Activated T-helper 17 cell treated with anti-CD3 and anti-CD28 coated beads, Interleukin-2, amount 50 U/mL, for 72 hours (primary cell): ENCODE data around the gene TSPAN11. TPM values are rescaled to one million over a fixed set of nuclear protein-coding genes. Genes with fewer than 3 reads are reported as not detected.

Source experiments
- ATAC-seq: fragments of 150-1000 bp; cut with Tn5 transposase; replicated peaks from 2 replicates; pipeline ENCODE4 v1.10.0; 2021; ENCODE audit warnings: mild to moderate bottlenecking, moderate library complexity
- H3K27ac Mint-ChIP-seq: one replicate; pipeline ENCODE4 v1.8.0; 2022; ENCODE audit warnings: mixed read lengths
- H3K27me3 Mint-ChIP-seq: one replicate; pipeline ENCODE4 v1.8.0; 2022; ENCODE audit warnings: mixed read lengths
- H3K36me3 Mint-ChIP-seq: one replicate; pipeline ENCODE4 v1.8.0; 2022; ENCODE audit warnings: low read depth, mild to moderate bottlenecking, mixed read lengths
- H3K4me1 Mint-ChIP-seq: one replicate; pipeline ENCODE4 v1.8.0; 2022; ENCODE audit warnings: mixed read lengths
- H3K4me3 Mint-ChIP-seq: one replicate; pipeline ENCODE4 v1.8.0; 2022; ENCODE audit warnings: mild to moderate bottlenecking, mixed read lengths
- H3K9me3 Mint-ChIP-seq: one replicate; pipeline ENCODE4 v1.8.0; 2022; ENCODE audit warnings: mixed read lengths
- total RNA-seq, 2 donors: library from RNA; stranded (reverse); gene quantifications; one replicate each; pipeline ENCODE4 v1.2.3, GENCODE V29; 2022

The TSPAN11 gene
- total RNA-seq, 2 donors from 2014 or later, result 0.17 TPM; not detected in 1

DNA sequence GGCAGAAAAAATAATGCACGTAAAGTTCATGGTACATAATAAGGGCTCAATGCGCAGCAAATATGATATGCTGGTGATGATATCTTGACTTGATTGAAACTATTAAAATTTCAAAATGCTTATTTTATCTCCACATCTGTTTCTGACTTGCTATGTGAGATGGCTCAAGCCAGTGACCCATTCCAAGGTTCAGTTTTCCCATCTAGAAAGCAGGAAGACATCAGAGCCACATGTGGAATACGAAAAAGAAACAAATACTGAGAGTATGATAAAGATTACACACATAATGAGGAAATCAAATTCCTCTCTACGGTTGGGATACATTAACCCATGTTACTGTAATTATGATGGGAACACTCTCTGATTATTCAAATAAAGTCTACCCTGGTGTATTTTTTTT lies 24.0 kb upstream of the TSPAN11 start:
- Mint-ChIP-seq H3K27ac (no peak overlapping the region), H3K4me3 (no peak overlapping the region)

GRCh38 chr12:30905463-30906009 lies 21.0 kb upstream of the TSPAN11 start:
- Mint-ChIP-seq H3K27me3 (peaks cover 2% of the 10 kb centered on the region), H3K27ac (no peak overlapping the region), H3K4me1 (no peaks in the 10 kb centered on the region), H3K4me3 (no peak overlapping the region), H3K9me3 (no peaks in the 10 kb centered on the region), H3K36me3 (no peaks in the 10 kb centered on the region)
- ATAC-seq, result no peak

More for the DNA sequence above, 24.0 kb upstream of the TSPAN11 start:
- ATAC-seq, result no peak
- Mint-ChIP-seq H3K36me3 (no peaks in the 10 kb centered on the region), H3K27me3 (peaks cover 10% of the 10 kb centered on the region), H3K4me1 (no peaks in the 10 kb centered on the region), H3K9me3 (no peaks in the 10 kb centered on the region)

DNA sequence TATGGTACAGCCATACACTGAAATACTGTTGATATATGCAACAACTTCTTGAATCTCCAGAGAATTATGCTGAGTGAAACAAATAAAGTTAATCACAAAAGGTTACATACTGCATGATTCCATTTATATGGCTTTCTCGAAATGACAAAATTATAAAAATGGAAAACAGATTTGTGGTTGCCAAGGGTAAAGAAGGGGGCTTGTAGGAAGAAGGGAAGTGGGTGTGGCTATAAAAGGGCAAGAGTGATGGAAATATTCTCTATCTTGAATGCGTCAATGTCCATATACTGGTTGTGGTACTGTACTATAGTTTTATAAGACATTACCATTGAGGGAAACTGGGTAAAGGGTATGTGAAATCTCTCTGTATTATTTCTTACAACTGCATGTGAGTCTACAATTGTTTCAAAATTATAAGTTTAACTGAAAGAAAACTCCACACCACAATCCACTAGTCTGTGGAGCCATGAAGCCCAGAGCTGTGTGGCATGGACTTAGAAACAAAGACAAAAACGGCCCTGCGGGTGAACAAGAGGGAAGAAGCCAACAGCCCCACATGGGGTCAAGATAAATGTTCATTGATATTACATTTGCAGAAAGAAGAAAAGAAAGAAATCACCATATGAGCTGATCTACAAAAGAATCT lies 18.3 kb upstream of the TSPAN11 start:
- Mint-ChIP-seq H3K9me3 (no peaks in the 10 kb centered on the region), H3K4me3 (no peak overlapping the region), H3K27ac (no peak overlapping the region), H3K36me3 (no peaks in the 10 kb centered on the region), H3K4me1 (no peaks in the 10 kb centered on the region), H3K27me3 (no peaks in the 10 kb centered on the region)
- no peak for ATAC-seq

- Mint-ChIP-seq H3K4me1 (no peaks in the 10 kb centered on the region), H3K9me3 (no peaks in the 10 kb centered on the region), H3K27ac (no peak overlapping the region), H3K27me3 (peaks cover 4% of the 10 kb centered on the region), H3K4me3 (no peak overlapping the region), H3K36me3 (no peaks in the 10 kb centered on the region)
- no peak for ATAC-seq
These were observed 17.7 kb upstream of the TSPAN11 start for GRCh38 chr12:30908722-30909348.

DNA sequence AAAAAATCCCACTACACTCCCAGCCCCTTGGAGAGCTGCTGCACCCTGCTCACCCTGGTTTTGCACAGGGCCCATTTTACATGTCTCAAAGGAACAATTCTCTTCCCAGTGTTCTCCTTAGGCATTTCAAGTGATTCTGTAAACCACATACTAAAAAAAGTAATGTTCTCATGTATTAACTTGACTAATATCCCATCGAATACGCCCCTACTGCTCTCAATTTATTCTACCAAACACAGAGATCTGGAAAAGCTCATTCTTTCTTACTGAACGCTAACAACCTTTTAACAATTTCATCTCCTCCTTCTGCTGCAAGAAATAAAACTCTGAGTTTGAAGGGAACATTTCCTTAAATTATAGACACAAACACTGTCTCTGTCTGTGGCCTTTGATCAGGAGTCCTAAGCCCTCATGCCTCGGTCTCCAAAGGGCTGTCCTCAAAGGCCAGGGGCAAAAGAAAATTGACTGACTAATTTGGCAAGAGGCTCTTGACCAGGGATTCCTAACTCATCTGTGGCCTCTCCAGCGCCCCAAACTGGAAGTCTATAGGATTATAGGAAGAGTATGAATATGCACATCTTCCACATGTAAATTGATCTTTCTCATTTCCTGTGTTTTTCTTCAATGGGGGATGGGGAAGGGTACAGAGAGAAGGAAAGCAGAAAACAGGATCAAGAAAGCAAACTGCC lies 17.1 kb upstream of the TSPAN11 start:
- Mint-ChIP-seq H3K9me3 (no peaks in the 10 kb centered on the region), H3K4me1 (no peaks in the 10 kb centered on the region), H3K4me3 (no peak overlapping the region), H3K27me3 (peaks cover 4% of the 10 kb centered on the region), H3K27ac (no peak overlapping the region), H3K36me3 (no peaks in the 10 kb centered on the region)
- no peak for ATAC-seq

DNA sequence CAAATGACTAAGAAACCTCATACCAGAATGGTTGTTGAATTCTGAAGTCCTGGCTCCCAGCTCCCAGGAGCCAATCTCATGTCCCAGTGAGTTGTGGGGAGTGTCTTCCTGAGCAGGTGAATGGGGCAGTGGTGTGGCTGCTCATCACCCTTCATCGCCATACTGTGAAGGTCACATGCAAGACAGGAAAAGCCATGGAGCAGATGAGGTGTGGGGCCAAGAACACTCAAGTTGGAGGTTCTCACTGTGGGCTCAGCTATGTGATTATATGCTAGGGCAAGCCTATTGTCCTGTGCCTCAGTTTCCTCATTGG lies 16.6 kb upstream of the TSPAN11 start:
- H3K9me3 Mint-ChIP-seq, result no peaks in the 10 kb centered on the region
- H3K4me3 Mint-ChIP-seq, result no peak overlapping the region
- H3K27ac Mint-ChIP-seq, result no peak overlapping the region
- H3K4me1 Mint-ChIP-seq, result no peaks in the 10 kb centered on the region
- H3K36me3 Mint-ChIP-seq, result no peaks in the 10 kb centered on the region
- peaks cover 4% of the 10 kb centered on the region for H3K27me3 Mint-ChIP-seq
- no peak for ATAC-seq

DNA sequence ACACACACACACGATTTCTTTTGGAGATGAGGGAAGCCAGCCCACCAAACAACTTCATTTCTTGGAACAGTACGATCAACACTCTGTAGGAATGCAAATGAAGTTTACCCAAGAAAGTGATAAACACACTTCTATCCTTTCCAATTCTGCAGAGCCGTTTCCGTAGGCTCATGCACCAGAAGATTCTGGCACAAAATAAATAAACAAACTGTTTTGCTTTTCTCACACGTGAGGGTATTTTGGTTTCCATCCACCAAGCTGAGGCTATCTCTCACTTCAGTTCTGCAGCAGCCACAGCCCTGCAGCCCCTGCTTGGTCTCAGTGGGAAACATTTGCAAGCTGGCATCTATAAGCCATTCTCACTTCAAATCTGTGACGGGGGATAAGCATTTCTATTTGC lies 15.3 kb upstream of the TSPAN11 start:
- Mint-ChIP-seq H3K4me1 (no peaks in the 10 kb centered on the region), H3K9me3 (no peaks in the 10 kb centered on the region), H3K36me3 (no peaks in the 10 kb centered on the region), H3K4me3 (no peak overlapping the region), H3K27ac (no peak overlapping the region), H3K27me3 (peaks cover 4% of the 10 kb centered on the region)
- ATAC-seq, result no peak

DNA sequence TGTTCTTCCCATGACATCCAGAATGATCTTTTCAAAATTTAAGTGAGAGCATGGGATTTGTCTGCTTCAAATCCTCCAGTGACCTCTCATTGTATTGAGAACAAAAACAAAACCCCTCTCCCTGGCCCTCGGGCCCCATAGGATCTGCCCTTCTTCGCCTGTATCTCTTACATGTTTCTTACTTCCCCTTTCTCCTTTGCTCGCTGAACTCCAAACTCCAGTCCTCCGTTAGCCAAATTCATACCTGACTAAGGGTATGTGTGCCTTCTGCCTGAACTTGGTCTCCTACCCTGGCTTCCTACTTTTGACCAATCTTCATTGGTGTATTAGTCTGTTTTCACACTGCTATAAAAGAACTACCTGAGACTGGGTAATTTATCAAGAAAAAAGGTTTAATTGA lies 13.2 kb upstream of the TSPAN11 start:
- Mint-ChIP-seq H3K9me3 (no peaks in the 10 kb centered on the region), H3K36me3 (no peaks in the 10 kb centered on the region), H3K4me1 (no peaks in the 10 kb centered on the region), H3K4me3 (no peak overlapping the region), H3K27ac (no peak overlapping the region), H3K27me3 (peaks cover 4% of the 10 kb centered on the region)
- ATAC-seq, result no peak

DNA sequence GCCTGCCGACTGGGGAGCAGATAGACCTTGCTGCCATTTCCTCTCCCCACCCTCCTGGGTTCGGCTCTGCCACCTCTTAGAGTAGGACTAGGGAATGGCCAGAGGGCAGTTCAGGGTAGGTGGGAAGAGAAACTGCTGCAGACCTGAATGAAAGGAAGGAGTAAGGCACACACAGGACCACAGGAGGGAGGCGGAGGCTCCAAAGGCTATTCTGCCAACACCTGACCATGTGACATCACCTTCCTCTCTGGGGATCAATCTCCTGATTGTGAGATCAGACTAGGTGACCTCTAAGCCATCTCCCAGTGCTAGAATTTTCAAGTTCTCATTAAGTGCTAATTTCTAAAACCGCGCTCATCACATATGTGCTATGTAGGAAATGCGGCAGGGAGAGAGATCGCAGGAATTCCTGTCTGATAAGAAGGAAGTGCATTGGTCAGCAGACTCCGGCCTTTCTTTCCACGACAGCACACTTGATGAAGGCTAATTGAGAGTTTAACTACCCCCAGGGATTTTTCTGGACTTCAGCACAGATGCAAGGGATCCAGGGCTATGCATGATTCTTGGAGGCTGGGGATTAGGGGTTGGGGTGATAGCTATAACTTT lies 11.5 kb upstream of the TSPAN11 start:
- Mint-ChIP-seq H3K27me3 (peaks cover 8% of the 10 kb centered on the region), H3K4me1 (no peaks in the 10 kb centered on the region), H3K36me3 (no peaks in the 10 kb centered on the region)

GRCh38 chr12:30923057-30923456 lies 3.5 kb upstream of the TSPAN11 start:
- no peaks in the 10 kb centered on the region for H3K36me3 Mint-ChIP-seq
- no peak overlapping the region for H3K27ac Mint-ChIP-seq
- no peaks in the 10 kb centered on the region for H3K4me1 Mint-ChIP-seq
- no peak for ATAC-seq
- no peaks in the 10 kb centered on the region for H3K9me3 Mint-ChIP-seq
- H3K4me3 Mint-ChIP-seq, result no peak overlapping the region
- peaks cover 37% of the 10 kb centered on the region for H3K27me3 Mint-ChIP-seq

More for the DNA sequence above, 11.5 kb upstream of the TSPAN11 start:
- no peak for ATAC-seq
- no peak overlapping the region for H3K4me3 Mint-ChIP-seq
- no peak overlapping the region for H3K27ac Mint-ChIP-seq
- no peaks in the 10 kb centered on the region for H3K9me3 Mint-ChIP-seq

GRCh38 chr12:30925607-30926242 lies 823 bp upstream of the TSPAN11 start:
- Mint-ChIP-seq H3K4me3 (no peak overlapping the region), H3K36me3 (no peaks in the 10 kb centered on the region), H3K27me3 (peaks cover 58% of the 10 kb centered on the region), H3K9me3 (no peaks in the 10 kb centered on the region), H3K27ac (no peak overlapping the region), H3K4me1 (no peaks in the 10 kb centered on the region)
- no peak for ATAC-seq

DNA sequence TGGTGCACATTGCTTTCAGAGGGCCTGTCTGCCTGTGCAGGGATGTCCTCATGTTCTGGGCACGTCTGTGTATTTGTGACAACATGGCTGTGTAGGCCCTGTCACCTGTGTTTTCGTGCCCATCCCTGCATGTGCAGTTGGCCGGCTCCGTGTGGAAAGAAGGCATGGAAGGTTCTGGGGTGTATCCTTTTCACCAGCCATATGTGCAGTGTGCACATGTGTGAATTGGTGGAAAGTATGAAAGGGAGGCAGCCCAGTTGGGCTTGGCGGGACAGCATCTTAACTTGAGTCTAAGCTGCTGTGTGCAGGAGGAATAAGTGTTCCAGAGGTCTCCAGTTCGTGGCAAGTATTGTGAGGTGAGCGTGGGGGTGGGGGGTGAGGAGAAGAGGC lies 669 bp downstream of the TSPAN11 start:
- no peaks in the 10 kb centered on the region for H3K36me3 Mint-ChIP-seq
- H3K27ac Mint-ChIP-seq, result no peak overlapping the region
- no peaks in the 10 kb centered on the region for H3K4me1 Mint-ChIP-seq
- peaks cover 58% of the 10 kb centered on the region for H3K27me3 Mint-ChIP-seq
- H3K9me3 Mint-ChIP-seq, result no peaks in the 10 kb centered on the region
- ATAC-seq, result no peak
- no peak overlapping the region for H3K4me3 Mint-ChIP-seq

DNA sequence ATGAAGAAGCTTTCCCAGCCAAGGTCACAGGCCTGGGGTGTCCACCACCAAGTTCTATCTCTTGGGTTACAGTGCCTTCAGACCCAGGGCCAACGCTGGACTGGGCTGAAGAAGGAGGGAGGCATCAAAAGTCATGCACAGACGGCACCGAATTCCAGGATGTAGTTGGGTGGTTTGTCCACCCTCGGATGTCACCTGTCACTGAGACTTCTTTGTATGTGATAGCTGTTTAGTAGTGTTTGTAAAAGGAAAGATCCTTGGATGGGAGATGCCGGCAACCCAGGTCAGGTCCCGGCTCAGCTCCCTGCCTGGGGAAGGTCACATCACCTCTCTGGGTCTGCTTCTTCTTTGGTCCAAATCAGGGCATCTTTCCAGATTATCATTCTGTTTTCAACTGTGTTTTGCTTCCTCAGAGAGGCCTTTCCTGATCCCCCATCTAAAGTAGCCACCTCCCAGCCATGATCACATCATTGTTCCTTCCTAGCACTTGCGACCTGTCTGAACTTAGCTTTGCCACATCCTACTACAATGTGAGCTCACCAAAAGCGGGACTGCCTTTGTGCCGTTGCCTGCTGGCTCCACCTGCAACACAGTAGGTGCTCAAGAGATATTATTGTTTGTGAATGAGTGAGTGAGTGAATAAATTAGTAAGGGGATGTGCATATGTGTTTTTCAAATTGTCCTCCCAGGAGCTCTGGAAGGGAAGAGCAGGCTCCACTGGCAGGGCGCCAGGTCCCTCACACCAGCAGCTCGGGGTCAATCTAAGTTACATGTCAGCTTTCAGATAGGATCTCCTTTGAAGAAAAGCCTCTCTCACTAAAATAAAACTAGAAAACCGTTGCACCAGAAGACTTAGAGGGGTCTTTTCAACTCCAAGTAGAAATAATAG lies 2.1 kb downstream of the TSPAN11 start:
- ATAC-seq, result no peak
- H3K36me3 Mint-ChIP-seq, result no peaks in the 10 kb centered on the region
- no peak overlapping the region for H3K27ac Mint-ChIP-seq
- H3K4me1 Mint-ChIP-seq, result no peaks in the 10 kb centered on the region
- H3K4me3 Mint-ChIP-seq, result no peak overlapping the region
- H3K9me3 Mint-ChIP-seq, result no peaks in the 10 kb centered on the region
- peaks cover 55% of the 10 kb centered on the region for H3K27me3 Mint-ChIP-seq

DNA sequence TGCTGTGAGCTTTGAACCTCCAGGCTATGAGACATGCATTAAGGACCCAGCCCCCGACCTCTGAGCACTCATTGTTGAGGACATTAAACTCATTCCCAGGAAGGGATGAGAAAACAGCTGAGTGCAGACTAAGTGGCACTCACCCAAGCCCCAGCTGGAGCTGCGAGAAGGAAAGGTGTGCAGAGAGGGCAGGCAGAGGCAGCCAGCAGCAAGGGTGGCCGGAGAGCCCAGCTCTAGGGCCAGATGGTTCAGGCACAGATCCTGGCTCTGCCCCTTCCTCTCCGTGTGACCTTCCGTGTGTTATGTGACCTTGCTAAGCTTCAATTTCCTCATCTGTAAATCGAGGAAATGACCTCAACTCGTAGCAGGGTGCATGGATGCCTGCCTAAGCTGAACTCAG lies 3.7 kb downstream of the TSPAN11 start:
- peaks cover 44% of the 10 kb centered on the region for H3K27me3 Mint-ChIP-seq
- no peaks in the 10 kb centered on the region for H3K9me3 Mint-ChIP-seq
- no peak overlapping the region for H3K4me3 Mint-ChIP-seq
- ATAC-seq, result no peak
- no peak overlapping the region for H3K27ac Mint-ChIP-seq
- H3K4me1 Mint-ChIP-seq, result no peaks in the 10 kb centered on the region
- H3K36me3 Mint-ChIP-seq, result no peaks in the 10 kb centered on the region
